COLO829 (cell line): ENCODE data around the gene KCNG3.

Experiments
- DNase-seq: peaks from one replicate; pipeline ENCODE4 v3.0.0; 2012; ENCODE audit warnings: low spot score

KCNG3 gene

GRCh38 chr2:42486145-42486906 is 7.5 kb downstream of the KCNG3 start:
- no peak for DNase-seq

DNA sequence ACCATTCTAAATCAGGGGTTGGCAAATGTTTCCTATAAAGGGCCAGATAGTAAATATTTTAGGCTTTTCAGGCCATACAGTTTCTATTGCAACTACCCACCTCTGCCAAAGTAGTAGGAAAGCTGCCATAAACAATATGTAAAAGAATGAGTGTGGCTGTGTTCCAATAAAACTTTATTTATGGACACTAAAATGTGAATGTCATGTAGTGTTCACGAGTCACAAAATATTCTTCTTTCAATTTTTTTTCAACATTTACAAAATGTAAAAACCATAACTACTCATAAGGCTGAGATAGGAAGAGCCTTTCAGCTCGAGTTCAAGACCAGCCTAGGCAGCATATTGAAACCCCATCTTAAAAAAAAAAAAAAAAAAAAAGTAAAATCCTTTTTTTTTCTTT is 13.4 kb downstream of the KCNG3 start:
- DNase-seq: no peak

DNA sequence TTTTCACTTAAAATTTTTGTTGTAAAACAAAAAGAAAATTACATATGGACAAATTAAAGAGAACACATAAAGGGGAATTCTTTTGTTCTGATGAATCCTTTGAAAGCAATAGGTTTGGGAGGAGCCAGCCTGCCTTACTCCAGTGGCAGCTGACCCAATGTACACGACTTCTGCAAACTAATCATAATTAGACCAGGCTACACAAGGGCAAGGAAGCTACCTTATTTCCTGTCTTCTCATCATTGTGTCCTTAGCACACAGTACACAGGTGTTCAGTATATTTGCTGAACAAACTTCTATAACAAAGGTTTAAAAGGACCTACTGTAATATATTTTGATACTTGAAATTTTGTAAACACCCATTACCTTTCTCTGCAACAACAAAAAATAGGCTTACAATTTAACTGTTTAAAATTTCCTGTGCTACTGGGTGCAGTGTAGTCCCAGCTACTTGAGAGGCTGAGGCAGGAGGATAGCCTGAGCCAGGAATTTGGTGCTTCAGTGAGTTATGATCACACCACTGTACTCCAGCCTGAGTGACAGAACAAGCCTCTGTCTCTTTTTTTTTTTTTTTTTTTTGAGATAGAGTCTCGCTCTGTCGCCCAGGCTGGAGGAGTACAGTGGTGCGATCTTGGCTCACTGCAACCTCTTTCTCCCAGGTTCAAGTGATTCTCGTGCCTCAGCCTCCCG is 18.9 kb downstream of the KCNG3 start:
- DNase-seq: no peak

DNA sequence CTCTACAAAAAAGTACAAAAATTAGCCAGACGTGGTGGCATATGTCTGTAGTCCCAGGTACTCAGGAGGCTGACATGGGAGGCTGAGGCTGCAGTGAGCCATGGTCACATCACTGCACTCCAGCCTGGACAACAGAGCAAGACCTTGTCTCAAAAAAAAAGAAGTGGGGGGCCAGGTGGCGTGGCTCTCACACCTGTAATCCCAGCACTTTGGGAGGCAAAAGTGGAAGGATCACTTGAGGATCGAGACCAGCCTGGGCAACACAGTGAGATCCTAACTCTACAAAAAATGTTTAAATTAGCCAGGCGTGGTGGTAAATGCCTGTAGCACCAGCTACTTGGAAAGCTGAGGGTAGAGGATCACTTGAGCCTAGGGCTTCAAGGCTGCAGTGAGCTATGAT is 23.1 kb downstream of the KCNG3 start:
- no peak for DNase-seq

- DNase-seq: no peak
These were observed 29.2 kb downstream of the KCNG3 start for GRCh38 chr2:42464631-42465030.

DNA sequence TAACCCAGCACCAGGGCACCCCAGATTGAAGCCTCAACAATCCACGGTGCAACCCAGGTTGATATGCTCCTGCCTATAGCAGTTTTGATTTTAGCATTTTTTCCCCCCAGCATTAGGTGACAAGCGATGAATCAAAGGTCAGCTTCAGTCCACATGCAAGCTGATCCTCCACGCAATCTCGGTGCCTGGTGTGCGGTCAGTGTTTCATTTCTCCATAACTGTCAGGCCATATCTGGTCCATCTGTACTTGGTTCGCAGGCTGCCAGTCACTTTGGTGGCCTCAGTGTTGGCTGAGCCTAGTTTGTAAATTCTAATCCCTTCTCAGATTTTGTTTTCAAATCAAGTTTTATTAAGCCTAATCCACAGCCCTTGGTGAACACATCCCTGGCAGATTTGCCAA is 30.2 kb downstream of the KCNG3 start:
- DNase-seq: no peak

DNA sequence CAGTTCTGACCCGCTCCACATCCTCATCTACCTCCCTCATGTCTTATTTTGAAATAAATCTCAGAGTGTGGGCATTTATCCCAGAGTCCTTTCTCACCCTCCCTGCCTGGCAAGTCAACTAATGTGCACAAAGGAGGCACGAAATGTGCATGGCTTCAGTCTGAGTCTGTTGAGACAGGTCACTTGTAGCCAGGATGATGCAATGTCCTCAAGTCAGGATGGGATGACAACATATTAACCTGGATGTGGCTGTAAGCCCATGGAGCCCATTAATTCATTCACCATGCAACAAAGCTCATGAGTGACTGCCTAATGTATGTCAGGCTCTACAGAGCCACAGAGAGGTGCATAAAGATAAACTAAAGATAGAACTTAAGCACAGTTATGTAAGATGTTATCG is 34.5 kb downstream of the KCNG3 start:
- DNase-seq: no peak

DNA sequence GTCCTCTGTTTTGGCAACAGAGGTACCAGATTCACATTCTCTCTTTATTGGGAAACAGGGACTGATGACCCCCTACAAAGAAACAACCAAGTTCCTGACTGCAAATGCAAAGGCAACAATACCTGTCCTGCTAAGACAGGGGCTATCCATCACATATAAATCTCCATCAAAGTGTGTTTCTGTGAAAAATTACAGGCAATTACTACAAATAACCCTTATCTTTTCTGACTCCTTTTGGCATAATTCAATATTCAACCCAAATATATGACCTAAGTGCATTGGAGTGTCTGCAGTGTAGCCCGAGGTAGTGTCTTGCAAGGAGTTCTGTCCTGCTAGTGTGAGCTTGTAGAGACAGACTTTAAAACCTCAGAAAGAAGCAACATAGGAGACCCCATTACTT is 35.4 kb downstream of the KCNG3 start:
- no peak for DNase-seq

DNA sequence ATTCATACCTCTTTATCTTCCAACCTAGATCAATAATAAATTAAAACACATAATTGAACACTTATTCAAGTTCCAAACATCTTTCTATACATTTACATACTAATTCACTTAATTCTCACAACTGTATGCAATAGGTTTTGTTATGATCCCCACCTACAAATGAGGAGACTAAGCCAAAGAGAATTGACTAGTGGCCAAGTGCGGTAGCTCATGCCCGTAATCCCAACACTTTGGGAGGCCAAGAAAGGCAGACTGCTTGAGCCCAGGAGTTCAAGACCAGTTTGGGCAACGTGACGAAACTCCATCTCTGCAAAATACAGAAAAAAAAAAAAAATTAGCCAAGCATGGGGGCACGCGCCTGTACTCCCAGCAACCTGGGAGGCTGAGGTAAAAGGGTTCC is 36.8 kb downstream of the KCNG3 start:
- no peak for DNase-seq

DNA sequence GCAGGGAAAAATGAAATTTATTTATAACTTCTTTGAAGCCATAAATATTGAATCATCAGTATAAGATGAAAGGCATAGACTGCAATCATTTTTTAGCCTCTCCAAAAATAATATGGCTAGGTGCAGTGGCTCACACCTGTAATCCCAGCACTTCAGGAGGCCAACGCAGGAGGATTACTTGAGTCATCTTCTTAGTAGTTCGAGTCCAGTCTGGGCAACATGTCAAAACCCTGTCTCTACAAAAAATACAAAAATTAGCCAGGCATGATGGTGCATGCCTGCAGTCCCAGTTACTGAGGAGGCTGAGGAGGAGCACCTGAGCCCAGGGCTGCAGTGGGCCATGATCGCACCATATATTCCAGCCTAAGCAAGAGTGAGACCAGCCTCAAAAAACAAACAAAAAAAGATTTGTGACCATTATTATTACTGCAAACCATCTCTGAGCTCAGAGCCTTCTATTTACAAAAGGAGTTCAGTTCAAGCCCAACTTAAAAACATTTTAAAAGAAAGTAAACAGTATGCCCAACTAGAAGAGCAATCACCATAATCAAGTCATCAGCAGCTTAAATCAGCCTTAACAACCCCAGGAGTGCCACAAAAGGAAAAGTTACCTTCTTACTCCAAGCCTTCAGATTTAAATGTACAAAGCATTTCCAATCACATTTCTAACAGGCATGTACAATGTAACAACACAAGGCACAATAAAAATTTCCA is 37.5 kb downstream of the KCNG3 start:
- no peak for DNase-seq

DNA sequence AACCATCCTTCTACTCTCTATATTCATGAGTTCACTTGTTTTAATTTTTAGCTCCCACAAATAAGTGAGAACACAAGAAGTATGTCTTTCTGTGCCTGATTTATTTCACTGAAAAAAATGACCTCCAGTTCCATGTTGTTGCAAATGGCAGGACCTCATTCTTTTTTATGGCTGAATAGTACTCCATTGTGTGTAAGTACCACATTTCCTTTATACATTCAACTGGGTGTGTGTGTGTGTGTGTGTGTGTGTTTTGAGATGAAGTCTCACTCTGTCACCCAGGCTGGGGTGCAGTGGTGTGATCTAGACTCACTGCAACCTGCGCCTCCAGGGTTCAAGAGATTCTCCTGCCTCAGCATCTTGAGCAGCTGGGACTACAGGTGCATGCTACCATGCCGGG is 41.2 kb downstream of the KCNG3 start:
- DNase-seq: no peak

DNA sequence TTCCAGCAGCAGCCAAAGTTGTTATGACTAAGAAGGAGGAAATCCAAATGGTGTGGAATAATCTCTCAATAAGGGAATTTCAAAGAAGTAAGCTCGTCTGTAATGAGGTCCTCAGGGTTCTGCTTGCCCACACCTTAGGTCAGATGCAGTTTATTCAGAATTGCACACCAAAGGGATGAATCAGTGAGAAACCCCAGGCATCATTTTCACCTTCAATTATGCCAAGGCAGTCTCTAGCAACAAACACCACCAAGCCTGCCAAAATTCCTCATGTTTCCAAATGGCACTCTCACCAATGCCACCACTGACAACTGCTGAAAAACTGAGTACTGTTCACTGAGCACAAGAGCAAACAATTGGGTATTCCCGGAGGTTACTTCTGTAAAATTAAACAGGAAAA is 43.6 kb downstream of the KCNG3 start:
- DNase-seq: no peak

- no peak for DNase-seq
These were observed 44.4 kb downstream of the KCNG3 start for GRCh38 chr2:42449163-42450087.

- DNase-seq: no peak
These were observed 45.6 kb downstream of the KCNG3 start for GRCh38 chr2:42448163-42448562.

GRCh38 chr2:42446503-42447271 is 47.1 kb downstream of the KCNG3 start:
- DNase-seq: no peak

DNA sequence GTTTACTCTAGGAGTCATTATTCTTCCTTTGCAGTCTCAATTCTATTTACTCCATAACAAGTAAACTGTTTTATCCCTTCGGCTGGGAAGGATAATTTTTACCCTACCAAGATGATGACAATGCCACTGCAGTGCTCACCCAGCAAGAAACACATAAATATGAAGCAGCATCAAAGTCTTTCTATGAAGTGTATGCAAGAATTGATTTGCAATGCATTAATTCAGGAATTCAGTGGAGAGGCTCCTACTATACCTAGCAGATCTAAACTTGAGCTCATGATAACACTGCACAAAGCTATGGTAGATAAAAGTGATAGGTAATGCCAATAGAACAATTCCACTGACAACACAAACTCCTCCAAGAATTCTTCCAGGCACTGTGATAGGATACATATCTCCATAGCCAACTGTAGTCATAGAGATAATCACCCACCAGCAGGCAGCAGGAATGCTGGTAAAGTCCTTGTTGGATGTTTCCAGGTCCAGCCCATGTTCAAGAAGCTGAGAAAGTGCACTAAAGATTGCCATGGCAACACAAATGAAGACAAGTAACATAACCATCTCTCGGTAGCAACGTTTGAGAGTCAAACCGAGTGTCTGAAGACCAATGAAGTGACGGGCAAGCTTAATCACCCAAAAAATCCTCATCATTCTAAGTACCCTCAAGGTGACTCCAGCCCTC is 49.9 kb downstream of the KCNG3 start:
- DNase-seq: no peak

- DNase-seq: no peak
These were observed 51.0 kb downstream of the KCNG3 start for GRCh38 chr2:42442774-42443173.

GRCh38 chr2:42438685-42439084 is 55.1 kb downstream of the KCNG3 start:
- DNase-seq: no peak

- DNase-seq: no peak
These were observed 57.4 kb downstream of the KCNG3 start for GRCh38 chr2:42436370-42436769.

GRCh38 chr2:42435628-42436027 is 58.2 kb downstream of the KCNG3 start:
- DNase-seq: no peak

DNA sequence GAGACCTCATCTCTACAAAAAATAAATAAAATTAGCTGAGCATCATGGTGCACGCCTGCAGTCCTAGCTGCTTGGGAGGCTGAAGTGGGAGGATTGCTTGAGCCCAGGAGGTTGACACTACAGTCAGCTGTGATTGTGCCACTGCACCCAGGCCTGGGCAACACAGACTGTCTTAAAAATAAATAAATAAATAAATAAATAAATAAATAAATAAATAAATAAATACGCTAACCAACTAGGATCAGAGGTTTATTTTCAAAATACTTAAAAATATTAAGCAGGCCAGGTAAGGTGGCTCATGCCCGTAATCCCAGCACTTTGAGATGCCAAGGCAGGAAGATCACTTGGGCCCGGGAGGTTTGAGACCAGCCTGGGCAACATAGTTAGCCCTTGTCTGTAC is 63.6 kb downstream of the KCNG3 start:
- DNase-seq: no peak
